ENCODE measurements around the gene TRPV5. TPM values are rescaled to one million over a fixed set of nuclear protein-coding genes. Genes with fewer than 3 reads are reported as not detected.

The TRPV5 gene
- total RNA-seq, 1 donor from 2014 or later = 2.9 TPM

Other genes with a start within 250 kb of the TRPV5 start
- gene PRSS1, start 184.3 kb downstream of the TRPV5 start, total RNA-seq (ENCODE audit: insufficient read depth, low replicate concordance) = 2.4 TPM
- not detected for gene PRSS2, start 162.8 kb downstream of the TRPV5 start, total RNA-seq (ENCODE audit: insufficient read depth, low replicate concordance)
- 4.3 TPM for gene EPHB6, start 78.7 kb downstream of the TRPV5 start, total RNA-seq (ENCODE audit: insufficient read depth, low replicate concordance)
- 2.6 TPM for gene TRPV6, start 48.0 kb downstream of the TRPV5 start, total RNA-seq (ENCODE audit: insufficient read depth, low replicate concordance)
- not detected for gene LLCFC1, start 5.7 kb upstream of the TRPV5 start, total RNA-seq (ENCODE audit: insufficient read depth, low replicate concordance)
- not detected for gene KEL, start 28.6 kb upstream of the TRPV5 start, total RNA-seq (ENCODE audit: insufficient read depth, low replicate concordance)
- gene OR9A2, start 93.4 kb upstream of the TRPV5 start, total RNA-seq (ENCODE audit: insufficient read depth, low replicate concordance) = not detected
- gene OR6V1, start 118.6 kb upstream of the TRPV5 start, total RNA-seq (ENCODE audit: insufficient read depth, low replicate concordance) = 1.7 TPM
- not detected for gene PIP, start 198.3 kb upstream of the TRPV5 start, total RNA-seq (ENCODE audit: insufficient read depth, low replicate concordance)
- 8.2 TPM for gene TAS2R39, start 249.7 kb upstream of the TRPV5 start, total RNA-seq (ENCODE audit: insufficient read depth, low replicate concordance)